DMS114 treated with DMSO at 0.1 percent for 48 hours (cell line): ENCODE results near the gene ANKS1B.
A peak's percentile ranks its signal among the peaks of the same experiment; 100 is the strongest.

Experiments
- DNase-seq: peaks from one replicate; lab custom pipeline; 2025; ENCODE audit not compliant: unreplicated experiment; lab: John Stamatoyannopoulos, UW

Gene ANKS1B

GRCh38 chr12:98908866-98909265 is 1075.9 kb downstream of the ANKS1B start:
- DNase-seq: no peak

GRCh38 chr12:98903875-98904274 is 1080.9 kb downstream of the ANKS1B start:
- DNase-seq: no peak

- DNase-seq: no peak
These were observed 1083.5 kb downstream of the ANKS1B start for GRCh38 chr12:98901189-98901588.

- DNase-seq: no peak
These were observed 1087.8 kb downstream of the ANKS1B start for GRCh38 chr12:98896938-98897337.

GRCh38 chr12:98895086-98895651 is 1089.6 kb downstream of the ANKS1B start:
- no peak for DNase-seq

- no peak for DNase-seq
These were observed 1090.2 kb downstream of the ANKS1B start for GRCh38 chr12:98894412-98895085.

- peak; percentile 22 for DNase-seq
These were observed 1090.9 kb downstream of the ANKS1B start for GRCh38 chr12:98893675-98894411.

GRCh38 chr12:98893126-98893674 is 1091.5 kb downstream of the ANKS1B start:
- DNase-seq: no peak

- DNase-seq: no peak
These were observed 1099.0 kb downstream of the ANKS1B start for GRCh38 chr12:98885778-98886177.

GRCh38 chr12:98883231-98883630 is 1101.5 kb downstream of the ANKS1B start:
- no peak for DNase-seq

- no peak for DNase-seq
These were observed 1102.2 kb downstream of the ANKS1B start for GRCh38 chr12:98882526-98882925.

GRCh38 chr12:98873776-98874175 is 1111.0 kb downstream of the ANKS1B start:
- no peak for DNase-seq

- DNase-seq: no peak
These were observed 1114.2 kb downstream of the ANKS1B start for GRCh38 chr12:98870504-98870903.

GRCh38 chr12:98869886-98870503 is 1114.7 kb downstream of the ANKS1B start:
- no peak for DNase-seq

- no peak for DNase-seq
These were observed 1116.2 kb downstream of the ANKS1B start for GRCh38 chr12:98868538-98868937.

GRCh38 chr12:98868076-98868475 is 1116.7 kb downstream of the ANKS1B start:
- DNase-seq: no peak

GRCh38 chr12:98864363-98864762 is 1120.4 kb downstream of the ANKS1B start:
- no peak for DNase-seq

- DNase-seq: no peak
These were observed 1121.6 kb downstream of the ANKS1B start for GRCh38 chr12:98863167-98863566.

- no peak for DNase-seq
These were observed 1123.5 kb downstream of the ANKS1B start for GRCh38 chr12:98861251-98861650.

GRCh38 chr12:98856897-98857540 is 1127.7 kb downstream of the ANKS1B start:
- DNase-seq: no peak

- no peak for DNase-seq
These were observed 1132.6 kb downstream of the ANKS1B start for GRCh38 chr12:98852181-98852580.
